Astrocyte (in vitro differentiated cells and primary cell): ENCODE data around the gene FBXO22.

ENCODE experiments used
- EZH2 ChIP-seq: IDR thresholded peaks from 2 replicates; pipeline ENCODE4 v1.6.1; 2012; ENCODE audit warnings: mild to moderate bottlenecking, low read length, inconsistent platforms; ENCODE audit not compliant: insufficient read depth
- TF ChIP-seq, protein P1 (sequence below): IDR thresholded peaks from 2 replicates; pipeline ENCODE4 v1.5.1; 2011; ENCODE audit warnings: low read depth, mild to moderate bottlenecking, inconsistent platforms, low read length, moderate library complexity; ENCODE audit not compliant: insufficient read depth

DNA sequence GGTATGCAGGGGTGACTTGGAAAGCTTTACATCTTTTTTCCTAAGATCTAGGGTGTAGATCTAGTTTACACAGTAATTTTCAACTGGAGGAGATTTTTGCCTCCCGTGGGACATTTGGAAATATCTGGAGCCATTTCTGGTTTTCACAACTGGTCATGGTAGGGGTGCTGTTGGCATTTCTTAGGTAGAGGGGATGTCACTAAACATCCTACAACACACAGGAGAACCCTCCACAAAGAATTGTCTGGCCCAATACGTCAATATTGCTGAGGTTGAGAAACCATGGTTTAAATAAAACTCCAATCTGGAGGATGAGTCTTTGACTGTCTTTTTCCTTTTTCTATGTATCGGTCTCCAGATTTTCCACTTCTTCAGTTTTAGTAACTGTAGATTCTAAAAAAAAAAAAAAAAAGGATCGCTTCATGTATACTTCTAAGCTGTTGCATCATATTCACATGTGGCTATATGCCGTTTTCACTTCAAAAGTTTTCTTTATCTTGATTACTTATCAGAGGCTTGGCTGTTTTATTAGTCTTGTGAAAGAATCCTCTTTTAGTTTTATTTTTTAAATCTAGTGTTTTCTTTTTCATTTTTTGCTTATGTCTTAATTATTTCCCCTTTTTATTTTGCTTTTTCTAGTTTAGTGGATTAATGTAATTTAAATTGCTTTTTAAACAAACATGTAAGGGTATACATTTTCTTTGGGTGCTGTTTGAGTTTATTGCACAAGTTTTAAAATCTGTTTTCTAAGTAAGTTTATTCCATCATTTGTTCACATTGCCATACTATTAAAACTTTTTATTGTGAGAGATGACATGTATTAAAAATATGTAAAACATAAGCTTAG is 39.2 kb upstream of the FBXO22 start:
- TF ChIP-seq EZH2 = no peak
- TF ChIP-seq, protein P1, sequence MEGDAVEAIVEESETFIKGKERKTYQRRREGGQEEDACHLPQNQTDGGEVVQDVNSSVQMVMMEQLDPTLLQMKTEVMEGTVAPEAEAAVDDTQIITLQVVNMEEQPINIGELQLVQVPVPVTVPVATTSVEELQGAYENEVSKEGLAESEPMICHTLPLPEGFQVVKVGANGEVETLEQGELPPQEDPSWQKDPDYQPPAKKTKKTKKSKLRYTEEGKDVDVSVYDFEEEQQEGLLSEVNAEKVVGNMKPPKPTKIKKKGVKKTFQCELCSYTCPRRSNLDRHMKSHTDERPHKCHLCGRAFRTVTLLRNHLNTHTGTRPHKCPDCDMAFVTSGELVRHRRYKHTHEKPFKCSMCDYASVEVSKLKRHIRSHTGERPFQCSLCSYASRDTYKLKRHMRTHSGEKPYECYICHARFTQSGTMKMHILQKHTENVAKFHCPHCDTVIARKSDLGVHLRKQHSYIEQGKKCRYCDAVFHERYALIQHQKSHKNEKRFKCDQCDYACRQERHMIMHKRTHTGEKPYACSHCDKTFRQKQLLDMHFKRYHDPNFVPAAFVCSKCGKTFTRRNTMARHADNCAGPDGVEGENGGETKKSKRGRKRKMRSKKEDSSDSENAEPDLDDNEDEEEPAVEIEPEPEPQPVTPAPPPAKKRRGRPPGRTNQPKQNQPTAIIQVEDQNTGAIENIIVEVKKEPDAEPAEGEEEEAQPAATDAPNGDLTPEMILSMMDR = no peak
